Activated CD4-positive, alpha-beta T cell treated with anti-CD3 and anti-CD28 coated beads, Interleukin-2, amount 50 U/mL, for 16 hours (primary cell): Measurements from ENCODE around the gene IFIT3.
"Not testable (repeated sequence)": the region's sequence is repeated elsewhere in the genome, so short reads cannot be mapped to it uniquely, and the experiment has no call there.

Experiments
- DNase-seq: peaks from one replicate; pipeline ENCODE4 v3.0.0-alpha.2; 2020

IFIT3 gene

DNA sequence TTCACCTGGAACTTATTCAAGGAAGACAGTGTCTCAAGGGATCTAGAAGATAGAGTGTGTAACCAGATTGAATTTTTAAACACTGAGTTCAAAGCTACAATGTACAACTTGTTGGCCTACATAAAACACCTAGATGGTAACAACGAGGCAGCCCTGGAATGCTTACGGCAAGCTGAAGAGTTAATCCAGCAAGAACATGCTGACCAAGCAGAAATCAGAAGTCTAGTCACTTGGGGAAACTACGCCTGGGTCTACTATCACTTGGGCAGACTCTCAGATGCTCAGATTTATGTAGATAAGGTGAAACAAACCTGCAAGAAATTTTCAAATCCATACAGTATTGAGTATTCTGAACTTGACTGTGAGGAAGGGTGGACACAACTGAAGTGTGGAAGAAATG, 10.9 kb downstream of the IFIT3 start:
- no peak for DNase-seq

- DNase-seq = no peak
These were observed 12.1 kb downstream of the IFIT3 start for GRCh38 chr10:89339875-89340274.

DNA sequence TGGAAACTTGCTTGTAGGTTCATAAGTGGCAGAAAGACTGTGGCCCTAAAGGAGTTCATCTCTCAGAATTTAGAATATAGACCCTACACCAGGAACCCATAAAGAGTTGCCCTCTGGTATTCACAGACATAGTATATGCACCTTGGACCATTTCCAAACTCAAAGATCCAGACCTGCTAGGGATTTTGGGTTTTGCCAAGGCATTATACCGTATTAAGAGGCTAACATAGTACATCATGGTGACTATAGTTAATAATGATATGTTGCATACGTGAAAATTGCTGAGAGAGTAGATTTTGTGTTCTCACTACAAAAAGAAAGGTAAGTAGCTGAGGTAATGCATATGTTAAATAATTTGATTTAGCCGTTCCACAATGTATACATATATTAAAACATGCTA, 13.9 kb downstream of the IFIT3 start:
- DNase-seq = no peak

GRCh38 chr10:89342206-89342958, 14.6 kb downstream of the IFIT3 start:
- DNase-seq = no peak

- DNase-seq = no peak
These were observed 15.4 kb downstream of the IFIT3 start for GRCh38 chr10:89343089-89343767.

DNA sequence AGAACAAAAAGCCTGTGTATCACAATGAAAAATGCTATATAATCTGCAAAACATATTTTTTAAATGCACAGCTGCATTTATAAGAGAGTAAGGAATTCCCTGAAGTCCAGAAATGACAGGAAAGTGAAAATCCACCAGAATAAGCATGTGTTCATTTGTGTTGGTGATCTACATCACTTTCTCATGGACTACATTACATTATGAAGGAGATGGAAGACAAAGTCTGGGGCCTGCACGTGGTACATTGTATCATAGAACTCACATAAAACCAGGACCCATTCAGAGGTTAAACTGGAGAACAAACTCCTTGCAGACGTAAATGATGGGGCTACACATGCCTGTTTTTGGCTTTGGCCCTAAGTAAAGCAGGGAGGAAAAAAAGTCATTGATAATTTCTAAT, 16.4 kb downstream of the IFIT3 start:
- DNase-seq = no peak

DNA sequence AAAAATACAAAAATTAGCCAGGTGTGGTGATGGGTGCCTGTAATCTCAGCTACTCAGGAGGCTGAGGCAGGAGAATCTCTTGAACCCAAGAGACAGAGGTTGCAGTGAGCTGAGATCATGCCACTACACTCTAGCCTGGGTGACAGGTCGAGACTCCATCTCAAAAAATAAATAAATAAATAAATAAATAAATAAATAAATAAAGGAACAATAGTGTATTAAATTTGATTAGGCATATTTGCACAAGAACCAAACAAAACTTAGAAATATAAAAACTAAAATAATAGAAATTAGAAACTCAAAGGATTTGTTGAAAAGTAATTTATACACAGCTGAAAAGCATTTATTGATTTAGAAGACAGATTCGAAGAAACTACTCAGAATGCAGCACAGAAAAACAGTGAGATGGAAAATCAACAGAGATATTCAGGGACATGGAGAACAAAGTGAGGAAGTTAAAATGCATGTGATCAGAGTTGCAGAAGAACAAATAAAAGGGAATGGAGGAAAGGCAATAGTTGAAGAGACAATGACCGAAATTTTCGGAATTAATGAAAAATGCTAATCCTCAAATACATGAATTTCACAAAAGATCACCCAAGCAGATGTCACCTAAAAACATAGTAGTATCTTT, 17.7 kb downstream of the IFIT3 start:
- no peak for DNase-seq

DNA sequence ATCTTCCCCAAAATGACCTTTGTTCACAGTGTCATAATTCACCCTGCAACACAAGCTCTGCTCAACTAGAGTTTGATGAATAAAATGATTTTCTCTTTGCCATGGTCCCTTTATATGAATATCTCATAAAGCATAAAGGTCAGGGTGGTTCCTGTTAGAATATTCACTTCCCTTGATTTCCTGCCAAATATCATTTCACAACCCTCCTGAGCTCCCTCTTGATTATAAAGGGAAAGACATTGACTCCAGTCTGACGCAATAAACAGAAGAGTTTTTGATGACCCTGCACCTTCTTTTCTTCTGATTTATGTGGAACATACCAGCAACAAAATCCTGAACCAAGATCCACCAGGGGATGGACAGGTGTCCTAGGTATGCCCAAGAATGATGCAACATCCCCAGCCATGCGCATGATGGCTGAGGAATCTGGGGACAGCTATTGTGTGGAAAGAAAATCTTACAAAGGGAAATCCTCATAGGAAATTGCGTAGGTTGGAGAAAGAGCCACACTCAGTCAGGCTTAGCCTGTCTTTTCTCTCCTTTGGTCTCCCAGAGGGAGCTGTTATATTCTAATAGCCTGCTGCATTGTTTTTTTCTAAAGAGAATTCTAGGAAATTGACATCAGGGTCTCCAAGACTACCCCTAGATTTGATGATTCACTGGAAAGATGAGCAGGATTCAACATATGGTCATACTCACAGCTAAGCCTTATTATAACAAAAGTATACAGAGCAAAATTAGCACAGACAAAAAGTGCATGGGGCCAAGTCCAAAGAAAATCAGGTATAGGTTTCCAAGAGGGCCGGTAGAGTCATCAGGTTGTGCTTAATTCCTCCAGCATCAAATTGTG, 18.8 kb downstream of the IFIT3 start:
- DNase-seq = no peak

- DNase-seq = no peak
These were observed 20.1 kb downstream of the IFIT3 start for GRCh38 chr10:89347701-89348457.

DNA sequence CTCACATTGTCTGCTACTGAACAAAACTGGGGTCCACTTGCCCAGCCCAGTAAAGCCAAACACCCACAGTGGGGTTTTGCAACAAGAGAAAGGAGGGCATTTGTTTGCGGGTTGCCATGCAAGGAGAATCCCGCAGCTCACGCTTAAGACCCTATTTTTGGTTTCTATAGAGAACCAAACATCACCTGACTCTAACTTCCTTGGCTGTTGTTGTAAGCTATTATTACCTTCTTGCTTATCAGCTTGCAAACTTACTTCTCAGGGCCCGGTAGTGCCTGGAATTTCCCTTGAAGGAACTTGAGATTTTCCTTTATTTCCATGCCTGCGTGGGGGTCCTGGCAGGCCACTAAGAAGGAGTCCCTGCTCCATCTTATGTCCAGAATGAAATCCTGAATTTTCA, 20.7 kb downstream of the IFIT3 start:
- no peak for DNase-seq

GRCh38 chr10:89348975-89349374, 21.2 kb downstream of the IFIT3 start:
- no peak for DNase-seq

GRCh38 chr10:89350631-89351315, 23.0 kb downstream of the IFIT3 start:
- not testable (repeated sequence) for DNase-seq

GRCh38 chr10:89351412-89351779, 23.6 kb downstream of the IFIT3 start:
- peak; percentile 67 for DNase-seq

DNA sequence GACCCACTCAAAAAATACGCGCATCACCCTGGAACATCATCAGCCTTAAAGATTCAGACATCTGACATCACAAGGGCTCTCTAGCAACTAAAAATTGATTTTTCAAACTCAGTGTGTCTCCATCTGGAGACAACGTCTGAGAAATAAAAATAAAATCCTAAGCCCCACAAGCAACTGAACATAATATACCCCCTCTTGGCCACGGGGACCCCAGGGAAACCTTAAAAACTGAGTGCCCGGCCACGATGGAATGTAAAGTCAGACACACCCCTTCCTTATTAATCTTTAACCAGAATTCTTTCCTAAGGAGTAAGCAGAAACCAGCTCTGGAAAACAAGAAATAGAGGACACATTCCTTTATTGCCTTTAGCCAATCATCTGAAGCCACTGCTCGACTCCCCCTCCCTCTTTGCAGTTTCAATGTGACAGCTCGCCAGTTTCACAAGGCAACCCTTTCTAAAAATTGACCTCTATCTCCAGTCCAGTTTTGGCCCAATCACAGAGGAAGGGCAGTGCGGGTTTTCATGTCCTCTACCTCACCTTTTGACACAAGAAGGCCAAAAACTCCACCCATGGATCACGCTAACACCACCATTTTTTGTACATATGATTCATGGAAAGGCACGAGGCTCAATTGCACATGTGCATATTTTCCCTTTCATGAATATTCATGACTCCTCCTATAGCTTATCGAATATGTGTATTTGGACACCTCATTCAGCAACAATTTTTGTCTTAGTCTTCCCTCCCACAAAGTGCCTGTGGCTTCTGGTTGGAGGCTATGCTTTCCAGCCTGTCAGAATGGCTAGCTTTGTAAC, 24.2 kb downstream of the IFIT3 start:
- DNase-seq = no peak

DNA sequence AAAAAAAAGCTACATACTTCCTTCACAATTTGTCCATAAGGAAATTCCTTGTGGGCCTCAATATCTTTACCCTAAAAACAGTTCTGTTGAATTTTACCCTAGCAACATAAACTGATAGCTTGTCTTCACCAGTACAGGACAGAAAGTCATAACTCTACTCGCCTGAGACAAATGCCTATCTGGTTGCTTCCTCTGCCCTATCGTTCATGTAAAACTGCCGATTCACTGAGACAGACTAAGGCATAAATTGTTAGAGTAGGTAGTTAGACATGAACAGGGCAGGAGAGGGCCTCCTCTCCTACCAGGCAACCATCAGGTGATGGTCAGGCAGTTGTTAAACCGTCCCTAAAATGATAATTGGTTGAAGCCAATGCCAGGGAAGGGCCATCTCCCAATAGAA, 25.0 kb downstream of the IFIT3 start:
- DNase-seq = no peak

DNA sequence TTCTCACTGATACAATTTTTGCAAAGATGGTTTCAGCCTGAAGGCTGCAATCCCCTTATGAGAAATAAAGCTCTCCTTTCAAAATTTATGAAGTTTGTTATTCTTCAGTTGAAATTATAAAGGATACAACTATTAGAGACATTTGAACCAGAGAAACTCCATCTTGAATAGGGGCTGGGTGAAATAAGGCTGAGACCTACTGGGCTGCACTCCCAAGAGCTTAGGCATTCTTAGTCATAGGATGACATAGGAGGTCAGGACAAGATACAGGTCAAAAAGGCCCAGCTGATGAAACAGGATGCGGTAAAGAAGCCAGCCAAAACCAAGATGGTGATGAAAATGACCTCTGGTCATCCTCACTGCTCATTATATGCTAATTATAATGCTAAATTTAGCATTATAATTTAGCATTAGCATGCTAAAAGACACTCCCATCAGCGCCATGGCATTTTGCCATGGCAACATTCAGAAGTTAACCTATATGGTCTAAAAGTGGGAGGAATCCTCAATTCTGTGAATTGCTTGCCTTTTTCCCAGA, 27.7 kb downstream of the IFIT3 start:
- DNase-seq = no peak

GRCh38 chr10:89357096-89357495, 29.3 kb downstream of the IFIT3 start:
- DNase-seq = no peak

GRCh38 chr10:89357975-89358374, 30.2 kb downstream of the IFIT3 start:
- DNase-seq = no peak

GRCh38 chr10:89360157-89360556, 32.4 kb downstream of the IFIT3 start:
- DNase-seq = no peak

DNA sequence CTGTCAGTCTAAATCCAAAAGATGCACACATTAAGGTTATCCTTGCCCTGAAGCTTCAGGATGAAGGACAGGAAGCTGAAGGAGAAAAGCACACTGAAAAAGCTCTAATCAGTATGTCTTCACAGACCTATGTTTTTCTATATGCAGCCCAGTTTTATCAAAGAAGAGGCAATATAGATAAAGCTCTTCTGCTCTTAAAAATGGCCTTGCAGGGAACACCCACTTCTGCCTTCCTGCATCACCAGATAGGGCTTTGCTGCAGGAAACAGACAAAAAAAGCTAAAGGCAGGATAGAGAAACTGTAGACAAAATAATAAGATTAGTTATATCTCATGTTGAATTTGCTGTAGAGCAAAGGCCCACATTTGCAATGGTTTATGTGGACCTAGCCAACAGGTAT, 35.1 kb downstream of the IFIT3 start:
- no peak for DNase-seq
